Measurements from ENCODE around the gene MIX23. TPM values are rescaled to one million over a fixed set of nuclear protein-coding genes. Genes with fewer than 3 reads are reported as not detected.

The MIX23 gene
- total and polyA plus RNA-seq, 10 of the 15 experiments (the other 5 are each of a cell fraction or from before 2014, with no cell fraction given), result 30.0 to 176 (median 62.4) TPM

- peak; percentile 85 for TF ChIP-seq MAX (IDR thresholded peaks at IDR 0.05; ENCODE audit: low read depth, low read length)
These were observed at the start of gene MIX23 (continued) for GRCh38 chr3:122382888-122383666.

- H3K4me3 ChIP-seq, result no peak overlapping the region
- H3K4me1 ChIP-seq (ENCODE audit: control insufficient read depth, insufficient read depth, low read length), result no peaks in the 10 kb centered on the region
- ATAC-seq (no peak), DNase-seq (ENCODE audit: low read depth, low spot score) (no peak), FAIRE-seq (no peak)
- H3K27me3 ChIP-seq (replicated peaks in 1 of 2; ENCODE audit: control insufficient read depth in 2 of 2, insufficient read depth in 2 of 2, low read length in 1 of 2), result no peaks in the 10 kb centered on the region
- no peak overlapping the region for H2AFZ ChIP-seq (ENCODE audit: control insufficient read depth, low read depth, low read length)
- in situ Hi-C loops (cut with MboI), result no loop called here
- intact Hi-C loops (cut with micrococcal nuclease; ENCODE audit: unreplicated experiment), result no loop called here
- H3K4me2 ChIP-seq (ENCODE audit: control insufficient read depth, insufficient read depth), result no peak overlapping the region
- H3K79me2 ChIP-seq (ENCODE audit: control insufficient read depth, insufficient read depth, low read length), result no peaks in the 10 kb centered on the region; the same call in 1 of the 2 replicates
- no peaks in the 10 kb centered on the region; the same call in 2 of the 3 replicates for H3K9me3 ChIP-seq (replicated peaks; ENCODE audit: control insufficient read depth, insufficient read depth, low read length)
- no peak overlapping the region for H3K9ac ChIP-seq (ENCODE audit: control insufficient read depth, insufficient read depth, low read length)
- BruUV-seq (replicated peaks), result no TSS peak
- 96% methylated on average over 2 of the region's 2 CpGs for WGBS (ENCODE audit: insufficient coverage, insufficient replicate concordance, low lambda C conversion rate, missing lambda C conversion rate)
- RAD21 ChIA-PET (ENCODE audit: unreplicated experiment), result no interaction called here
- no peak overlapping the region for H3K27ac ChIP-seq (ENCODE audit: control insufficient read depth, insufficient read depth)
- TF ChIP-seq ZSCAN29 (IDR thresholded peaks at IDR 0.05) (no peak), MYB (IDR thresholded peaks at IDR 0.05; ENCODE audit: borderline replicate concordance, low read depth, low read length) (no peak), POLR2AphosphoS2 (IDR thresholded peaks at IDR 0.05; ENCODE audit: low read depth, low read length) (no peak)
- peaks cover 5 to 22% of the 10 kb centered on the region in 2 experiments for H3K36me3 ChIP-seq (ENCODE audit: control insufficient read depth in 2 of 2, insufficient read depth in 2 of 2, low read length in 1 of 2)
- SMC1A ChIA-PET (ENCODE audit: uncharacterized antibody, unreplicated experiment), result no interaction called here
- POLR2A ChIA-PET, result interaction anchor here (0.7 kb wide), 1 partner anchor 122 kb away, joined by 4 read pairs; no protein-coding TSS in a partner anchor
- CTCF ChIA-PET, result no interaction called here
- H4K20me1 ChIP-seq (ENCODE audit: control insufficient read depth, insufficient read depth), result no peaks in the 10 kb centered on the region
These were observed 47.3 kb upstream of the MIX23 start for GRCh38 chr3:122430371-122430770.

Data from GM12878 (cell line).